RPMI8226 (cell line): ENCODE measurements around the gene STK11.
A peak's percentile ranks its signal among the peaks of the same experiment; 100 is the strongest.

Experiments used
- DNase-seq: peaks from one replicate; pipeline ENCODE4 v3.0.0-alpha.2; 2015

The STK11 gene

DNA sequence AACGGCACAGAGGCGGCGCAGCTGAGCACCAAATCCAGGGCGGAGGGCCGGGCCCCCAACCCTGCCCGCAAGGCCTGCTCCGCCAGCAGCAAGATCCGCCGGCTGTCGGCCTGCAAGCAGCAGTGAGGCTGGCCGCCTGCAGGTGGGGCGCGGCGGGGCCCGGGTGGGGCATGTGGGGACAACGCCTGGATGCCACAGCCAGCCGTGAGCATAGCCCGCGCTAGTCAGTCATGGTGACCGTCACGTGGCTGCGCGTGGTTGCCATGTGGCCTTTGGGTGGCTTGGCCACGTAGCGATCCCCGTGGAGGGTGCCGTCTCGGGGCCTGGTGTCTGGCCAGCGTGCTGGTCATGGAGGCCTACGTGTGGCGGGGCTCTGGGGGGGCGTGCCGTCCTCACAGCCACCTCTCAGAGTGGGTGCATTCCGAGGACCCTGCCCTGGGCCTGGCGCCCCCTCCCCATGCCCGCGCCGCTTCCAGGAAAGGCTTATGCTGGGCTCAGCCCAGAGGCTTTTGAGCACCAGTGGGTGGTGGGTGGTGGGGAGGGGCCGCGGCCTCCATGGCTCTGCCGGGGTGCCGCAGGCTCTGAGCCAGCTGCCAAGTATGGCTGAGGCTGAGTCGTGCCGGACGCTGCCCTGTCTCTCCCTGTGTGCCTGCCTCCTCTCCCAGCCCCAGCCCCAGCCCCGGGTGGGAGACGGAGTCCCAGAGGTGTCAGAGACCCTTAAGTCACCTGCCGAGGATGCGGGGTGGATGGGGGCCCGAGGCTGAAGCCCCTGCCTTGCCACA lies 21.1 kb downstream of the STK11 start:
- no peak for DNase-seq

DNA sequence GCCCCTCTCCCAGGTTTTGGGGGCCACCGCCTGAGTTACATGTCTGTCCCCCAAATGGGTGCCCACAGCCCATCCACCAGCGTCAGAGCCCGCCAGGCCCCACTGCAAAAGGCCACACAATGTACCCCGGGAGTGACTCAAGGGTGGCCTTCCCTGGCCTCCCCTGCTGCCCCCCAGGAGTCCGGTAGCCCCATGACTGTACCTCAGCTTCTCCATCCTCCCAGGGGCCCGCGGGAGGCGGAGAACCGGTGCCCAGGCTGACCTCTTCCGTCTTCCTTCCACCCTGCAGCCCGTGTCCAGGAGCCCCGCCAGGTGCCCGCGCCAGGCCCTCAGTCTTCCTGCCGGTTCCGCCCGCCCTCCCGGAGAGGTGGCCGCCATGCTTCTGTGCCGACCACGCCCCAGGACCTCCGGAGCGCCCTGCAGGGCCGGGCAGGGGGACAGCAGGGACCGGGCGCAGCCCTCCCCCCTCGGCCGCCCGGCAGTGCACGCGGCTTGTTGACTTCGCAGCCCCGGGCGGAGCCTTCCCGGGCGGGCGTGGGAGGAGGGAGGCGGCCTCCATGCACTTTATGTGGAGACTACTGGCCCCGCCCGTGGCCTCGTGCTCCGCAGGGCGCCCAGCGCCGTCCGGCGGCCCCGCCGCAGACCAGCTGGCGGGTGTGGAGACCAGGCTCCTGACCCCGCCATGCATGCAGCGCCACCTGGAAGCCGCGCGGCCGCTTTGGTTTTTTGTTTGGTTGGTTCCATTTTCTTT lies 21.9 kb downstream of the STK11 start:
- no peak for DNase-seq

DNA sequence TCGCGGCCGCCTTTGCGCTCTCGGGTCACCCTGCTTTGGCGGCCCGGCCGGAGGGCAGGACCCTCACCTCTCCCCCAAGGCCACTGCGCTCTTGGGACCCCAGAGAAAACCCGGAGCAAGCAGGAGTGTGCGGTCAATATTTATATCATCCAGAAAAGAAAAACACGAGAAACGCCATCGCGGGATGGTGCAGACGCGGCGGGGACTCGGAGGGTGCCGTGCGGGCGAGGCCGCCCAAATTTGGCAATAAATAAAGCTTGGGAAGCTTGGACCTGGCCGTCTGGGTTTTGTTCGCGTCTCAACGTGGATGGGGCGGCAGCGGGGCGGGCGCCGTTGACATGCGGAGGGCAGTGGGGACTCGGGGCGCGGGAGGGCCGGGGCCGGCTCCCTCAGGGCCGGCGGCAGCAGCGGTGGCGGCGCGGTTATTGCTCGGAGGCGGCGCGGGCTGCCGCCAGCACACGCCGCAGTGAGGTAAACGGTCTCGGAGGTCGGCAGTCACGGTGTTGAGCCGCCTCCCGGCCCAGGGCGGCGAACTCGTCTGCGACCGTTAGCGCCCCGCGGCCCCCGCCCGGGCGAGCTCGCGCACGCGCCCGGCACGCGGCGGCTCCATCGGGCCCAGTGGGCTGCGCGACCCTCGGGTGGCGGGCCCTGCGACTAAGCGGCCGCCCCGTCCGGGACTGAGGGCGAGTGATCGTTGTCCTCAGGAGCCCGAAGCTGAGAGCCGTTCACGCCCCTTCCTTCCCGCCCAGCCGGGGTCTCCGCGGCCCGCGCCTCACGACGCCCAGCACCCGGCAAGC lies 22.8 kb downstream of the STK11 start:
- no peak for DNase-seq

DNA sequence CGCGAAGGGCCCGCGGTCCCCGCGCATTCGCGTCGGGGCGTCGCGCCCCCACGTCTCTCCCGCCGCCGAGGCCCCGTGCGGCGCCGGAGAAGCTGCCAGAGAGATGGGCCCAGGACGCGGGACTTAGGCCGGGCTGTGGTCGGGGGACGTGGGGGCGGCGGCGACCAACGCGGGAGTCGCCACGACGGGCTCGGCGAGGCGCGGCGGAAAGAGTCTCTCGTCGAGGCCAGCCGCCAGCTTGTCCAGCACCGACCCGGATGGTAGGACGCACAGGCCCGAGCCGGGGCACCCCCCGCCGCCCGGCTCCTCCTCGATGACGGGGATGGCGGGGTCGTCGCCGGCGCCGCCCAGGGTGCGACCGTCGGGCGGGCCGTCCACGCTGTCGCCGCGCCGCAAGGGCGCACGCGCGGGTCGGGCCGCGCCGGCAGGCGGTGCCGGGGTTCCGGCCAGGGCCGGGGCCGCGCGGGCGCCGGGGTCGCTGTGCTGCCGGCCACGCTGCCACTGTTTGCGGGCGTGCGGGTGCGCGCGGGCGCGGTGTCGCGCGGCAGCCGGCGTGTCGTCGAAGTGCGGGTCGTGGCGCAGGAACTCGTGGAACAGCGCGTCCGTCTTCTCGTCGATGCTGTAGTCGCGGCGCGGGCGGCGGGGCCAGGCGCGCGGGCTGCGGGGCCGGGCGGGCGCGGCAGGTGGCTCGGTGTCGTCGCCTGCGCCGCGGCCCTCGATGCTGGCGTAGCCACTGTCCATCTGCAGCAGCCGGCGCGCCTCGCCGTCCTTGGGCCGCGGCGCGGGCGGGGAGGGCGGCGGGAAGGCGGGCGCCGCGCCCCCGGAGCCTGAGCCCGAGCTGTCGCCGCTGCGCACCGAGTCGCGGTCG lies 23.7 kb downstream of the STK11 start:
- no peak for DNase-seq

DNA sequence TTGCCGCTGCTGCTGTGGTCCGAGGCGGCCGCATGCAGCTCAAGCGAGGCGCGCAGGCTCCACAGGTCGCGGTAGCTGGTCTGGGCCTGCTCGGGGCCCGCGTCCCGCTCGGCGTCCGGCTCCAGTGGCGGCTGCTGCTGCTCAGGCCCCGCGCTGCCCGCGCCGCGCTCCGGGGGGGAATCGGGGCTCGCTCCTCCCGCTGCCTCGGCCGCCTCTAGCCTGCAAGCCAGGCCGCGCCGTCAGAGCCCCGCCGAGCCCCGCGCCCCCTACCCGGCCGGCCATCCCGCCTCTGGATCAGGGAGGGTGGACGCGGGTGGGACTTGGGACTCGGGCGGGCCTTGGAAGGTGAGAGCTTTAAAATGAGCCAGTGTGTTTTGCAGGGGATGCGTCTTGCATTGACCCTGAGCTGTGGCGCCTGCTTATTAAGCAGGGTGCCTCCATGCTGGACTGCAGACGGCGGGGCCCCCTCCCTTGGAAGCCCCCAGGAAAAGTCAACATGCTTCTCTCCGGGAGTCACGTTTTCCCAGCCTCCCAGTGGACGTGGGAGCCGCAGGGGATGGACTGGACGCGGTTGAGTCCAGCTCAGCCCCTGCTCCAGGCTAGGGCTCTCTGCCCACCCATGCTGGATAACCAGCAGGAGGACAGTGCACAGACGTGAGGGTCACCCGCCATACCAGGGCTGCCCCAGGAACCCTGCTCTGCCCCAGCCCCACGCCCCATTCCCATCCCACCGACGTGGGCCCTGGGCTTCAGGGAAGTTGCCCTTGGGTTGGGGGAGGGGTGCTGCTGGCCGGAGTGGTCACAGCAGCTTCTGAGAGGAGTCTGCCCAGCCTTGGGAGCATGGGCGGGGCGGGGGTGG lies 24.6 kb downstream of the STK11 start:
- DNase-seq = no peak

DNA sequence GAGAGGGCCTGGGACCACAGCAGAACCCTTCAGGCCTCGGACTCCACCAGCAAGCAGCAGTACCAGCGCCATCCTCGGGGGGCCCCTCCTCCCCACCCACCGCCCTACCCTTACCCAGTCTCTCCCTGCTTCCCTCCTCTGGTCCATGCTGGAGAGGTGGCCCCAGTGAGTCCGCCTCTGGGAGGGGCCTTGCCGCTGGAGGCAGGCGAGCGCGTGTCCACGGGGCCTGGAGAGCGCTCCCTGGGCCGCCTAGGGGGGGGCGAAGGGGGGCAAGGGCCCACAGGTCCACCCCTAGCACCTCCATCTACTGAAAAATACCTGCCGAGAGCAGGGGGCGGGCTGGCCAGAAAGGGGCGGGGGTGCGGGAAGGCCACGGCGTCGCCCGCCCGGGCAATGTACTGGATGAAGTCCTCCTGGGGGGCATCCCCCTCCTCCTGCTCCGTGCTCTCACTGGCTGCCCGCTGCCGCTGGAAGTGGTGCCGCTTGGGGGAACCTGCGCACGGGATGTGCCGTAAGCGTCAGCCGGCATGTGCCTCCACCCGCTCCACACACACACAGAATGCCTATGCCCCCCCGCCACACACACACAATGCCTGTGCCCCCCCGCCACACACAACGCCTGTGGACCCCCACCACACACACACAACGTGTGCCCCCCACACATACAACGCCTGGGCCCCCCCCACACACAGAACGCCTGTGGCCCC lies 25.4 kb downstream of the STK11 start:
- DNase-seq = no peak

DNA sequence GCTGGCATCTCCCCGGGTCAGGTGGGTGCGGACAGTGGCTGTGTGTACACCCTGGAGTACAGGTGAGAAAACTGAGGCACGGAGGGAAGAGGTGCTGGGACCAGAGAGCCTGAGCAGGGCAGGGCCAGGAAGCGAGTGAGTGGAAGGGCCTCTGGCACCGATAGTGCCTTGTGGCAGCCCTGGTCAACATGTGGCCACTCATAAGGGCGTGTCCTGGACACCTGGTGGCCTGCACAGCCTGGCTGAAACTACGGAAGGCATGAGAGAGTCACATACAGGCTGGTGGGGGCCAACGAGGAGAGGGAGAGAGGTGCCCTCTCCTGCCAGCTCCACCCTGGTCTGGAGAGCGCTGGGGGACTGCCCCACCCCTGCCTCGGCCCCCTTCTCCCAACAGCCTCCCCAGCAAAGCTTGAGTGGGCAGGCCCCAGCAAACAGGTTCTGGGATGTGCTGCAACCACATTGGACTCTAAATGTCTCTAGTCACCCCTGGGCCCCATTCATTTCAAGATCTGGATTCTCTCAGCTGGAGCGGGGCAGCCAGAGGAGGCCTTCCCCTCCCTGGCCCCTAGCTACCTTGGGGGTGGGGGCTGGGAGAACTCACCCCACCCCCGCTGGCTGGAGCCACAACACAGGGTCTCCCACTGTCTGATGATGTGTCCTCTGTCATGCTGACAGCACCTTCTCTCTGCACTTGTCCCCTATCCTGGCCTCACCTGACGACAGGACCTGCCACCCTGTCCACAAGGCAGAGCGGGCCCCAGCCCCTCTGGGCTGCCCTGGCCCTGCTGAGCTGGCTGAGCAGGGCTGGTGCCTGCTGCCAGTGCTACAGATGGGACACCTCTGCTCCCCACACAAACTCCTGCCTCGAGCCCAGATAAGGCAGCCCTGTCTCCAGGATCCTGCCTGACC lies 26.4 kb downstream of the STK11 start:
- DNase-seq = no peak

DNA sequence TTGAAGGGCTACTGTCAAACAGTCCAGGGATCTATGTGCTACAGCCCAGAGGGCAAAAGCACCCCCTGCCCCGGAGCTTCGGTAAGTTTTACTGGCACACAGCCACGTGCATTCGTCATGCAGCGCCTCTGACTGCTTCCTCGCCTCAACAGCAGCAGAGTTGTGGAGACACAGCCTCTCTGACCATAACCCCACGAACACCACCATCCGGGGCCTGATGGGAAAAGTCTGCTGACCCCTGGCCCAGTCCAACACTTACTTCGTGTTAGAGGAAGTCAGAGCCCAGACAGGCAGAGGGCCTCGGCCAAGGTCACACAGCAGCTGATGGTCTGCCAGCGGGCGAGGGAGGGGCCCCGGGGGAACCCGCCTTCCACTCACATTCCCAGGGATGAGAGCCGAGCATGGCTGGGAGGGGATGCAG lies 27.1 kb downstream of the STK11 start:
- DNase-seq = no peak

DNA sequence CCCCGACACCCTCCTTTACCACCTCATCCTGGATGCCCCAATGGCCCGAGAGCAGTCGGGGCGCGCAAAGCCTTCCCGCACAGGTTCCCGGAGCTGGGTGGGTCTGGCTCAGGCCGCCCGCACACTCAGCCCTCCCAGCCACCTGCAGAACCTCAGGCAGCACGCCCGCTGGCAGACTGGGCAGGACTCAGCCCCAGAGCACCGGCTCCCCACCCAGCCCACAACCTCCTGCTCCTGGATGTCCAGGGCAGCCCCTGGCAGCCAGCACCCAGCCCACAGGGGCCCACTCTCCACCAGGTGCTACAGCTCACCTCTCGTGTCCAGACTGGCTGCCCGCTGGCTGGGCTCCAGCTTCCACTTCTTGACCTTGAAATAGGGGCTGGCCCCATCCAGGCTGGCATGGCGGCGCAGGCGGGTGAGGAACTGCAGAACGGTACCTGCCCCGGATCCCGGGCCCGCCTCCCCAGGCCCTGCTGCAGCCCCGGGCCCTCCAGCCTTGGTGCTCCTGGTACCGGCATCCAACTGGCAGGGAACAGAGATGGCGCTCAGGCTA lies 27.6 kb downstream of the STK11 start:
- DNase-seq = no peak

DNA sequence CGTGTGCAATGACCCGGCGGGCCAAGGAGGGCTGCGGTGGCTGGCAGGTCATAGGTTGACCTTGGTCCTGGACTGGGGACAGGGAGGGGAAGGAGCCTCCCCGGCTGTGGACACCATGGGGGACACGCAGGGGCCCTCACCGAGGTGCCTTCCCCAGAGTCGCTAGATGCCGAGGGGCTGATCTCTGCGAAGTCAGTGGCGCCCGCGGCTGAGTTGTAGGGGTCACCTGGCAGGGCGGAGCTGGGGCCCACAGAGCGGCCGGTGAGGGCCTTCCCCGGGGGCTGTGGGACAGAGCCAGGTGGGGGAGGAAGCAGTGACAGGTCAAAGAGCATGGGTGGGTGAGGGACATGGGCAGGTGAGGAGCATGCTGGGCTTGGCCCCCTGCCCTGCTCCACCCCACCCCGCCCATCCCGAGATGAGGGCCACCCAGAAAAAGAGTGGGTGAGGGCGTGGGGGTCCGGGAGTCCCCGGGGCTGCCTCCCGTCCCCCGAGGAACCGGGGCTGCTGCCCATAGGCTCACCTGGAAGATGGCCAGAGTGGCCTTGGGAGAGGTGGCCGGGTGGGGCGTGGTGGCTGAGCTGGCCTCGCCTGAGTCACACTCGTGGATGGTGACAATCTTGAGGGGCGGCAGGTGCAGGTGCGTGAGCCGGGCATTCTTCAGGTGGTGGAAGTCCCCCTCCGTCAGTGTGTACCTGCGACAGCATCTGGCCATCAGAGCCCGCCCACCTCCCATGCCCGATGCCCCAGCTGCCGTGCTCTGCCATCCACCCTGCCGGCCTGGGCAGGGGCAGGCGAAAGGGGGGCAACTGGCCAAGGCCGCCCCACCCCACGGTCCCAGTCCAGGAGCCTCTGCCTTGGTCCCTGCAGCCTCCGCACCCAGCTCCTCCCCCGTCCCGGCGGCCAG lies 28.7 kb downstream of the STK11 start:
- no peak for DNase-seq

DNA sequence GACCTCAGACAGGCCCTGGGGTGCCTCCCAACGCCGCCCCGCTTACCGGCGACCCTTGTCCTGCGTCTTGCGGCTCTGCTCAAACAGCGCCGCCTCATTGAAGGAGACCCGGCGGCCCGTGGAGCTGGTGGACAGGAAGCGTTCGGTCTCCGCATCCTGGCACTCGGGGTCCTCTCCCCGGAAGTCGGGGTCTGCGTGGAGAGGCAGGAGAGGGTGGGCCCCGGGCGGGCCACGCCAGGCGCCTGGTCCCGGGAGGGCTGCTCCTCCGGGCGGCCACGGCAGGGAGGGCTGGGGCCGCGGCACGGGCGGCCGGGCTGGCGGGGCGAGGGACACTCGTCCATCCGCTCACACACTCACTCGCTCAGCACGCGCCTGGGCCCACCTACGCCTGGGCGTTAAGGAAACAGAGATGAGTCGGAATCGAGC lies 29.4 kb downstream of the STK11 start:
- DNase-seq = no peak

DNA sequence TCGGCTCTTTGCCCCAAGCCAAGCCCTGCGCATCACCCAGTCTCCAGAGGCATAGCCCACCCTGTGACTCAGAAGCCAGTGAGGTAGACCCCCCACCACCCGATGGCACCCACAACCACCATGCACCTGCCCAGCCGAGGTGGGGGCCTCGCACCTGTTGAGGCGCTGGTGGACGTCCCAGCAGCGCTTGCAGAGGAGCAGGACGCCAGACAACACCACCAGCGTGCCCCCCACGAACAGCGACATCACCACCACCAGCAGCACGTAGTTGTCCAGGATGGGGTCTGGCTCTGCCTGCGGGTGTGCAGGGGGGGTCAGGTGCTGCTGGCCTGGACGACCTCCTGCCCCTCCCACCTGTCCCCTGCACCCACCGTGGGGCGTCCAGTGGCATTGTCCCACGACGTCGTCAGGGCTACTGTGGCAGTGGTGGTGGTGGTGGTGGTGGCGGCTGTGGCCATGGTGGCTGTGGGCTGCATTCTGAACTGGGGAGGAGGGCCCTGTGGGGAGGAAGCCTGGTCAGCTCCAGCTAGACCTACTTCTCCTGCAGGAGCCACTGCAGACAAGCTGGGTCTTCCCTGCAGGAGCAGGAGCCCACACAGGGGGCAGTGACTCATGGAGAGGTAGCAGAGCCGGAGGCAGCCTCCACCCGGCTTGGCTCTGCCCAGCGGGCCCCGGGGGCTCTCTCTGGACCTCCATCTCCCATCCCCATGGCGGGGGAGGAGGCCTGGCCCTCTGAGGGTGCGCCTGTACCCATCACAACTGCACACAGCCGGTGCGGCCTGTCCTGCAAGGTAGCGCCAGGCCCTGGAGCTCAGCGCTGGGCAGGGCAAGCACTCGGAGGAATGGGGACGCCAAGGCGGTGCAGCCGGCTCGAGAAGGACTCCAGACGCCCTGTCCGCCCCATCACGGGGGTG lies 30.3 kb downstream of the STK11 start:
- DNase-seq = no peak

DNA sequence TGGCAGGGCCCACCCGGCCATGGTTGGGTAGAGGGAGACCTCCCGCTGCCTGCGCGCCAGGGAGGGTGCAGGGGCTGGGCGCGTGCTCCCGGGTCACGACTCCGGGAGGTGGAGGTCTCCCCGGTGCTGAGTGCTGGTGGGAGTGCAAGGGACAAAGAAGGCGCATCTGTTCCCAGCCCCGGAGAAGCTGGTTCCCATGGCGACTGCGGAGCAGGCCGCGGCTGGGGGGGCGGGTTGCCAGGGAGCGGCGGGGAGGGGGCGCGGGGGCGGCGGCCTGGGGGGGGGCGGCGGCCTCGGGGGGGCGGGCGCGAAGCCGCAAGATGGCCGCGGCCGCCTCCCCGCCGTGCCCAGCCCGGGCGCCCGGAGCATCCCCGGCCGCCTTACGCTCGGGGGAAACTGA lies 31.0 kb downstream of the STK11 start:
- no peak for DNase-seq

DNA sequence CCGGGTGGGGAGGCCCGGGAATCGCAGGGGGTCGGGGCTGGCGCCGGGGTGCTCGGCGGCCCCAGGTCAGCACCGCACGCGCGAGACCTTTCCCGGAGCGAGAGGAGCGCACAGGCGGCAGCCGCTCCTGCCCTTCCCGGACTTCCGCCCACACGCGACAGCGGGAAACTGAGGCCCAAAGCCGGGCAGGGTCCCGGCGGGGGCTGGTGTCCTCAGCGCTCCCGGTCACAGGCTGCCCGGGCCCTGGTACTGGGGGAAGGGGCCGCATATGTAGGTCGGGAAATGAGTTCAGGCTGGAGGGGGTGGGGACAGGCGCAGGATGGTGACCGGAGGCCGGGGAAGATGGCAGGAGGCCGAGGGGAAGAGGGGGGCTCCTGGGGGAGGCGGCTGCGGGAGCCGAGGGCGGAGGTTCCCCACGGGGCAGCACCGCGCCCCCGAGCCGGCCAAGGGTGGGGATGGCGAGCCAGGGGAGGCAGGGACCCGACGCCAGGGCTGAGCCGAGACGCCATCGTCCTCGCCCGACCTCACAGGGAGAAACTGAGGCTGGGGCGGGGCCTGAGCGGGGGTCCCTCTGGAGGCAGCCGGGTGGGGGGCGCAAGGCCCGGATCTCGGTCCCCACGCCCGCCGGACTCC lies 31.6 kb downstream of the STK11 start:
- DNase-seq = peak; percentile 28

DNA sequence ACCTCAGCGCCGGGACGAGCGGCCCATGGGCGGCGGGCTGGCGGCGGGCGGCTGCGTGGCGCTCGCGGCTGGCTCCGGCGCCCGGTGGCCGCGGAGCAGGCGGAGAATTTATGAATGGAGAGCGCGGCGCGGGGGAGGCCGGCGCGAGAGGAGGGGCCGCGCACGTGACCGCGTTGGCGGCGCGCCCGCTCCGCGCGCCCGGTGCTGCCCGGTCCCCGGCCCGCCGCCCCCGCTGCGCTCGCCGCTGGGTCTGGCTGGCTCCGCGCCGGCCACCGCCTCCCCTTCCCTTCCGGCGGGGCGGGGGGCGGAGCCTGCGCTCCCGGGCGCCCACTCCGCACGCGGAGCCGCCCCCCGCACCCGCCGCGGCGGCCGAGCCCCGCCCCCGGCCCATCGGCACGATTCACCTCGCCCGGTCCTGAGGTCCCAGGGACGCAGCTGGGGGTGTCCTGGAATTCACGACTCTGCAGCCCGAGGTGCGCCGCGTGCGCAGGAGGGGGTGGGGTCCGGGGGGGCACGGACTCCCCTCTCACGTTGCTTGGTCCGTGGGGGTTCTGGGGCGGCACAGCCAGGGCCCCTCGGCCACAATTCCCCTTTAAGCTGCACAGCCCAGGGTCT lies 32.3 kb downstream of the STK11 start, which contains the start of gene CBARP:
Gene CBARP (minus strand): TSS at position 252 of the 615 bp plus-strand sequence. CDS start 1,905 bp downstream, outside the sequence.
- peak; percentile 51 for DNase-seq
